GM12873 (cell line): ENCODE results near the gene WDR72.

ENCODE experiments used
- TF ChIP-seq, protein P1 (sequence below): IDR thresholded peaks from 2 replicates; pipeline ENCODE4 v1.5.1; 2012; ENCODE audit warnings: low read depth, mild to moderate bottlenecking, moderate library complexity, low read length, control low read depth; ENCODE audit not compliant: insufficient read depth; ENCODE audit errors: missing control alignments

WDR72 gene

GRCh38 chr15:53762916-53763315, 3.5 kb upstream of the WDR72 start:
- TF ChIP-seq, protein P1, sequence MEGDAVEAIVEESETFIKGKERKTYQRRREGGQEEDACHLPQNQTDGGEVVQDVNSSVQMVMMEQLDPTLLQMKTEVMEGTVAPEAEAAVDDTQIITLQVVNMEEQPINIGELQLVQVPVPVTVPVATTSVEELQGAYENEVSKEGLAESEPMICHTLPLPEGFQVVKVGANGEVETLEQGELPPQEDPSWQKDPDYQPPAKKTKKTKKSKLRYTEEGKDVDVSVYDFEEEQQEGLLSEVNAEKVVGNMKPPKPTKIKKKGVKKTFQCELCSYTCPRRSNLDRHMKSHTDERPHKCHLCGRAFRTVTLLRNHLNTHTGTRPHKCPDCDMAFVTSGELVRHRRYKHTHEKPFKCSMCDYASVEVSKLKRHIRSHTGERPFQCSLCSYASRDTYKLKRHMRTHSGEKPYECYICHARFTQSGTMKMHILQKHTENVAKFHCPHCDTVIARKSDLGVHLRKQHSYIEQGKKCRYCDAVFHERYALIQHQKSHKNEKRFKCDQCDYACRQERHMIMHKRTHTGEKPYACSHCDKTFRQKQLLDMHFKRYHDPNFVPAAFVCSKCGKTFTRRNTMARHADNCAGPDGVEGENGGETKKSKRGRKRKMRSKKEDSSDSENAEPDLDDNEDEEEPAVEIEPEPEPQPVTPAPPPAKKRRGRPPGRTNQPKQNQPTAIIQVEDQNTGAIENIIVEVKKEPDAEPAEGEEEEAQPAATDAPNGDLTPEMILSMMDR: no peak

DNA sequence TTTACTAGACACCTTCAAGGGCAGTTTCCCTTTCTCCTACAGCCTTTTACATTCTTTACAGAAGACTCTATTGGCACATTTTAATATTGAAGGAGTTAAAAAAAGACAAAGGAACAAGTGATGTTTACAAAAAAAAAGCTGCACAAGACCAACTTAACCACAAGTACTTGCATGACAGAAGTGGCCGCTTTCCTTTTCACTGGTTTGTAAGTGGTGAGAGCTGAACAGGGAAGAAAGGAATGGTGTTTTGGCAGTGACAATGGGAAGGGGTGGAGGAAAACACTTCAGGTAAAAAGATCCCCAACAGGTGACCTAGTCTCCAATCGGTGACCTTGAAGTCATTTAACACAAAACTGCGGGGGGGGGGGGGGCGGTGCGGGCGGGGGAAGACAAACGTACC, 1.1 kb downstream of the WDR72 start:
- TF ChIP-seq, protein P1: no peak

GRCh38 chr15:53757906-53758305, 1.6 kb downstream of the WDR72 start:
- TF ChIP-seq, protein P1: no peak

DNA sequence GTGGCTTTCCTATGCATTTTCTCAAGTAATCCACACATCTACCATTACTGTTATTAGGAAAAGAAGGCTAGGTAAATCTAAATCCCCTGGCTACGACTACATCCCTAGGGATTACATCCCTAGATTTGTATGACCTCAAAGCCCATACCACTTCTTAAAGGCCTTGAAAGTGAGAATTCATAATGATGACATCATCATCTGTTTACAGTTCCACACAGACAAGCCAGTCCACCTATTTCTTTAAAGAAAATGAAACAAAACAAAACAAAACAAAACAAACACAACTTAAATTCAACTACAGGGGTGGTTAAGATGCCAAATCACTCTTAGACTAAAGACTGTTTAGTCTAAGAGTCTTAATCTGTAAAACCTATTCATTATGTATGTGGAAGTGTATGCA, 5.7 kb downstream of the WDR72 start:
- TF ChIP-seq, protein P1: no peak

DNA sequence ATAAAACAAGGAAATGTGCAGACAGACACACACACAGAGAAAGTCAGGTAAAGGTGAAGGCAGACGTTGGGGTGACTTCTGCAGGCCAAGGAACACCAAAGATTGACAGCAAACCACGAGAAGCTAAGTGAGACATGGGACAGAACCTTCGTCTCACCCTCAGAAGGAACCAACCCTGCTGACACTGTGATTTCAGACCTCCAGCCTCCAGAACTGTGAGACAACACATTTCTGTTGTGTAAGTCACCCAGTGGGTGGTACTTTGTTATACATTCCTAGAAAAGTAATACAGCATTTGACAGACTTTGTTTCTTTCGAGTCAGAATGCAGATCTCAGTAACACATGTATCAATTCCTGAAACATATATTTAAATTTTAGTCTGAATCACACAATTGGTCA, 7.1 kb downstream of the WDR72 start:
- TF ChIP-seq, protein P1: no peak

DNA sequence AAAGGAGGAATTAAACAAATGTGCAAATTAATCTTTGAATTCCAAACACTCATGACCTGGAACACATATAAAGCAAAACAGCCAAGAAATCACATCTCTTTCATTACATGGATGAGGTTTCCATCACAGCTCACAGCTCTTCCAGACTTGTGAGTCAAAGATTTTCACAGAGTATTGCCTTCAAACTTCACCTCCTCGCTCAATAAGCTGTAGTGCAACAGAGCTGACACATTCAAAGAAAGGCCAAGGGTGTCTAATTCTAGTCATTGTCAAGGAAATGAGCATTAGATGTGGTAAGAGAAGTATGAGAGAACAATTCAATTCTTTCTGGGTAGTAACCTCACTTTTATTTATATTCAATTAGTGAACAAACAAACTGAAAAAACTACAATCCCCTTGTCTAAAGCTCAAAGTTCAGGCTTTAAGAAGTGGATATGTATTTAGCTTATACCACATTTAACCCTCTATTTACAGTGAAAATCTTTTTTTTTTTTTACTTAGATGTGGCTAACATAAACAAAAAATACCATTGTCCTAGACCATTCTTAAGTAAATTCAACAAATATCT, 11.9 kb downstream of the WDR72 start:
- TF ChIP-seq, protein P1: no peak

DNA sequence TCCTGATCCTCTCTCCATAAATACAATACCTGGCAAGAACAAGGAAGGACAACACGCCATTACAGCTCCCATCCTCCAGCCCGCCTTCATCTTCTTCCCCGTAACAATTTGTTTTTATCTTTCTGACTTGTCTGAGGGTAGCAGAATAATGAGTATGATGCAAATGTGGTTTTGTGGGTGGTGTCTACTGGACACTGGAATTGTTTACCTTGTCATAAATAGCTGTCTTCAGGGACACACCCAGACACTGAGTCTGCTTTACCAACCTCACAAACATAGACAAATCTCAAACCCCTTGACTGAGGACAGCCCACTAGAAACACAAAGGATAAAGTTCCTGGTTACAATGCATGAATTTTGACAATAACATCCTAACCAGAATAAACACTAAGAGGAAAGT, 13.4 kb downstream of the WDR72 start:
- TF ChIP-seq, protein P1: no peak

GRCh38 chr15:53739651-53740050, 19.8 kb downstream of the WDR72 start:
- TF ChIP-seq, protein P1: no peak
